ENCODE results near the gene GCLC.

DNA sequence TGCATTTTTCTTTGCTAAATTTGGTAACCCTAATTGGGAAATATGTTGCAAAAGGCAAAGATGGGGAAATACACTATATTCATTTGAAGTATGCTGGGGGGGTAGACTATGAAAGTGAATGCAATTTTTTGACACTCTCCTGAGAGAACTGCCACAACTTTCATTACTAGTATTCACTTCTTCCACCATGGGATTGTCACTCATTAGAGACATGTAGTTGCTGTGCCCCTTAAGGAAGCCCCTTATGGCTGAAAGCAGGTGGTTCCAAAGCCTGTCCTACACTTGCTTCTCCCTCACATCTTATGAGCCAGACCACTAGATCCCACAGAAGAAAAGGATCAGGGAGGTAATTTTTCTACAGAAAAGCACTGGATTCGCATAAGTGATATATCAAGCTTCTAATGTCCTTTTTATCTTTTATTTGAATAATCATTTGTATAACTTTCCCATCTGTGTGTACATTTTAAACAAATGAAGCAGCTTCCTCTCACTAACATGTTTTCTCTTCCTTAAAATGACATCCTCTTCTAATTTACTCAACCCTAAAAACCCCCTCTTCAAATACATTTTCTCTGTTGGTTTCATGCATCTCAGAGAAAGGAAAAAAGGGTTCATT lies 83.8 kb downstream of the GCLC start:
- TF ChIP-seq, protein P1, sequence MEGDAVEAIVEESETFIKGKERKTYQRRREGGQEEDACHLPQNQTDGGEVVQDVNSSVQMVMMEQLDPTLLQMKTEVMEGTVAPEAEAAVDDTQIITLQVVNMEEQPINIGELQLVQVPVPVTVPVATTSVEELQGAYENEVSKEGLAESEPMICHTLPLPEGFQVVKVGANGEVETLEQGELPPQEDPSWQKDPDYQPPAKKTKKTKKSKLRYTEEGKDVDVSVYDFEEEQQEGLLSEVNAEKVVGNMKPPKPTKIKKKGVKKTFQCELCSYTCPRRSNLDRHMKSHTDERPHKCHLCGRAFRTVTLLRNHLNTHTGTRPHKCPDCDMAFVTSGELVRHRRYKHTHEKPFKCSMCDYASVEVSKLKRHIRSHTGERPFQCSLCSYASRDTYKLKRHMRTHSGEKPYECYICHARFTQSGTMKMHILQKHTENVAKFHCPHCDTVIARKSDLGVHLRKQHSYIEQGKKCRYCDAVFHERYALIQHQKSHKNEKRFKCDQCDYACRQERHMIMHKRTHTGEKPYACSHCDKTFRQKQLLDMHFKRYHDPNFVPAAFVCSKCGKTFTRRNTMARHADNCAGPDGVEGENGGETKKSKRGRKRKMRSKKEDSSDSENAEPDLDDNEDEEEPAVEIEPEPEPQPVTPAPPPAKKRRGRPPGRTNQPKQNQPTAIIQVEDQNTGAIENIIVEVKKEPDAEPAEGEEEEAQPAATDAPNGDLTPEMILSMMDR (conservative IDR thresholded peaks at IDR 0.05; ENCODE audit: low read depth, low read length) = no peak
- no peak for TF ChIP-seq EZH2 (IDR thresholded peaks at IDR 0.05; ENCODE audit: borderline replicate concordance, low read depth, low read length, poor library complexity, severe bottlenecking)

Measured in A673 (cell line).